NCI-H1436 treated with DMSO at 0.1 percent for 48 hours (cell line): ENCODE data around the gene PRLH.

Experiments
- DNase-seq: peaks from one replicate; lab custom pipeline; 2025; lab: John Stamatoyannopoulos, UW

Gene PRLH

GRCh38 chr2:237539681-237540080 lies 26.7 kb upstream of the PRLH start:
- DNase-seq = no peak

GRCh38 chr2:237540223-237540775 lies 26.1 kb upstream of the PRLH start:
- DNase-seq = no peak

- DNase-seq = peak; percentile 0
Observed at GRCh38 chr2:237540823-237541222, 25.6 kb upstream of the PRLH start.

- no peak for DNase-seq
Observed at GRCh38 chr2:237541243-237541642, 25.1 kb upstream of the PRLH start.

- DNase-seq = no peak
Observed at GRCh38 chr2:237542001-237542704, 24.2 kb upstream of the PRLH start.

GRCh38 chr2:237546040-237546875 lies 20.1 kb upstream of the PRLH start:
- DNase-seq = no peak

GRCh38 chr2:237546876-237547395 lies 19.4 kb upstream of the PRLH start:
- no peak for DNase-seq

GRCh38 chr2:237547841-237548416 lies 18.4 kb upstream of the PRLH start:
- no peak for DNase-seq

GRCh38 chr2:237549216-237549615 lies 17.2 kb upstream of the PRLH start:
- no peak for DNase-seq

- DNase-seq = no peak
Observed at GRCh38 chr2:237549643-237550415, 16.5 kb upstream of the PRLH start.

GRCh38 chr2:237551071-237551574 lies 15.3 kb upstream of the PRLH start:
- DNase-seq = no peak

GRCh38 chr2:237552908-237553307 lies 13.5 kb upstream of the PRLH start:
- no peak for DNase-seq

- no peak for DNase-seq
Observed at GRCh38 chr2:237553948-237554347, 12.4 kb upstream of the PRLH start.

- DNase-seq = no peak
Observed at GRCh38 chr2:237555560-237555959, 10.8 kb upstream of the PRLH start.

- no peak for DNase-seq
Observed at GRCh38 chr2:237556773-237557632, 9.4 kb upstream of the PRLH start.

GRCh38 chr2:237557633-237558015 lies 8.8 kb upstream of the PRLH start:
- DNase-seq = no peak

- DNase-seq = no peak
Observed at GRCh38 chr2:237558961-237559641, 7.3 kb upstream of the PRLH start.

- DNase-seq = no peak
Observed at GRCh38 chr2:237561221-237561620, 5.2 kb upstream of the PRLH start.

- no peak for DNase-seq
Observed at GRCh38 chr2:237563816-237564215, 2.6 kb upstream of the PRLH start.

GRCh38 chr2:237564526-237565131 lies 1.7 kb upstream of the PRLH start:
- DNase-seq = no peak
